Measurements from ENCODE around the gene SLC25A25. TPM values are rescaled to one million over a fixed set of nuclear protein-coding genes. Genes with fewer than 3 reads are reported as not detected.

SLC25A25 gene
- polyA plus RNA-seq, 3 donors, result 40.4 to 129 (median 61.0) TPM

GRCh38 chr9:128047231-128047630, 20.8 kb upstream of the SLC25A25 start:
- WGBS, 3 donors, result 75 to 82% (median 79%) methylated on average over 6 of the region's 6 CpGs
- H3K27ac ChIP-seq (ENCODE audit: low read depth, low read length), result no peak overlapping the region

- H3K27ac ChIP-seq (ENCODE audit: low read depth, low read length), result no peak overlapping the region
These were observed 19.4 kb upstream of the SLC25A25 start for GRCh38 chr9:128048663-128049062.

GRCh38 chr9:128049843-128050242, 18.2 kb upstream of the SLC25A25 start:
- H3K27ac ChIP-seq (ENCODE audit: low read depth, low read length), result no peak overlapping the region
- WGBS, 3 donors, result 41 to 74% (median 47%) methylated on average over 3 of the region's 3 CpGs

GRCh38 chr9:128051932-128052709, 15.9 kb upstream of the SLC25A25 start:
- WGBS, 3 donors, result 76 to 86% (median 80%) methylated on average over 12 to 15 of the region's 15 CpGs
- no peak overlapping the region for H3K27ac ChIP-seq (ENCODE audit: low read depth, low read length)

- H3K27ac ChIP-seq (ENCODE audit: low read depth, low read length), result no peak overlapping the region
- 59 to 92% (median 63%) methylated on average over 11 of the region's 11 CpGs for WGBS, 3 donors
These were observed 14.5 kb upstream of the SLC25A25 start for GRCh38 chr9:128053560-128053959.

- WGBS, 3 donors, result 63 to 91% (median 74%) methylated on average over 3 of the region's 3 CpGs
- no peak overlapping the region for H3K27ac ChIP-seq (ENCODE audit: low read depth, low read length)
These were observed 13.9 kb upstream of the SLC25A25 start for GRCh38 chr9:128054087-128054486.

- peak overlapping the region; percentile 84 for H3K27ac ChIP-seq (ENCODE audit: low read depth, low read length)
- WGBS, 3 donors, result 28 to 57% (median 34%) methylated on average over 7 of the region's 7 CpGs
These were observed 12.5 kb upstream of the SLC25A25 start for GRCh38 chr9:128055344-128056040.

- no peak overlapping the region for H3K27ac ChIP-seq (ENCODE audit: low read depth, low read length)
- 75 to 89% (median 78%) methylated on average over 3 of the region's 3 CpGs for WGBS, 3 donors
These were observed 11.9 kb upstream of the SLC25A25 start for GRCh38 chr9:128056086-128056485.

- H3K27ac ChIP-seq (ENCODE audit: low read depth, low read length), result no peak overlapping the region
- WGBS, 3 donors, result 62 to 89% (median 82%) methylated on average over 14 of the region's 14 CpGs
These were observed 10.9 kb upstream of the SLC25A25 start for GRCh38 chr9:128056887-128057723.

- WGBS, 3 donors, result 68 to 93% (median 90%) methylated on average over 8 of the region's 8 CpGs
- H3K27ac ChIP-seq (ENCODE audit: low read depth, low read length), result no peak overlapping the region
These were observed 10.2 kb upstream of the SLC25A25 start for GRCh38 chr9:128057724-128058409.

- no peak overlapping the region for H3K27ac ChIP-seq (ENCODE audit: low read depth, low read length)
- 81 to 86% (median 85%) methylated on average over 6 of the region's 6 CpGs for WGBS, 3 donors
These were observed 8.6 kb upstream of the SLC25A25 start for GRCh38 chr9:128059365-128059983.

GRCh38 chr9:128061275-128061960, 6.6 kb upstream of the SLC25A25 start:
- WGBS, 3 donors, result 37 to 72% (median 50%) methylated on average over 13 of the region's 13 CpGs
- no peak overlapping the region for H3K27ac ChIP-seq (ENCODE audit: low read depth, low read length)

- 60 to 77% (median 66%) methylated on average over 6 of the region's 6 CpGs for WGBS, 3 donors
- H3K27ac ChIP-seq (ENCODE audit: low read depth, low read length), result peak overlapping the region; percentile 42
These were observed 5.8 kb upstream of the SLC25A25 start for GRCh38 chr9:128062279-128062678.

GRCh38 chr9:128062846-128063831, 4.9 kb upstream of the SLC25A25 start:
- WGBS, 3 donors, result 84 to 89% (median 85%) methylated on average over 28 of the region's 28 CpGs
- H3K27ac ChIP-seq (ENCODE audit: low read depth, low read length), result no peak overlapping the region

- 89 to 94% (median 91%) methylated on average over 18 of the region's 18 CpGs for WGBS, 3 donors
- H3K27ac ChIP-seq (ENCODE audit: low read depth, low read length), result no peak overlapping the region
These were observed 1.9 kb upstream of the SLC25A25 start for GRCh38 chr9:128065907-128066712.

Measured in adipose tissue (tissue), 3 donors.